ENCODE results near the gene TMED7. TPM values are rescaled to one million over a fixed set of nuclear protein-coding genes. Genes with fewer than 3 reads are reported as not detected.

Gene TMED7
- total RNA-seq, 1 donor from 2014 or later: 163 TPM

DNA sequence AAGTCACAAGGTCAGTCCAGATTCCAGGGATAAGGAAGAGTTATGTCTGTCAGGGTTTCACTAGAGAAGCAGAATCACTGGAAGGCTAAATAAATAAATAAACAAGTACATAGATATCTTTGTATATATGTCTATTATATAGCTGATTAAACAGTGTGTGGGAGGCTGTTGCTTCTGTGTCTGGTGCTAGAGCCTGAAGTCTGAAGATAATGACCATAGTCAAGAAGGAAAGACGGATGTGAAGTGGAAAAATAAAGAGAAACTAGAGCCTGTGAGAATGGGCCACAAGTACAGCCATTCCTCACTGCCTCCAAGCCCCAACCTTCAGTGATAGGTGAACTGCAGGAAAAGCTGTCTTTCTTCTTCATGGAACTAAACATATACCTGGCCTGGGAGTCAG, 4.1 kb upstream of the TMED7 start:
- Histone ChIP-seq H3K79me2 (ENCODE audit: insufficient read depth, low read length) (peaks cover 14% of the 10 kb centered on the region), H3K27ac (ENCODE audit: low read depth, low read length) (no peak overlapping the region), H4K20me1 (ENCODE audit: insufficient read depth, low read length) (peaks cover 1% of the 10 kb centered on the region), H3K4me2 (ENCODE audit: low read length) (no peak overlapping the region), H3K4me3 (ENCODE audit: insufficient read depth, low read depth, low read length) (no peak overlapping the region), H3K27me3 (ENCODE audit: insufficient read depth, low read length) (no peaks in the 10 kb centered on the region), H3K4me1 (ENCODE audit: insufficient read depth, low read length) (no peaks in the 10 kb centered on the region), H3K9ac (ENCODE audit: low read length) (no peak overlapping the region), H2AFZ (ENCODE audit: low read depth, low read length) (no peak overlapping the region), H3K36me3 (ENCODE audit: insufficient read depth, low read length) (no peaks in the 10 kb centered on the region), H3K9me3 (ENCODE audit: insufficient read depth, low read depth, low read length) (no peaks in the 10 kb centered on the region)
- FAIRE-seq: no peak
- no peak for DNase-seq (ENCODE audit: low read depth)
- TF ChIP-seq EZH2 (IDR thresholded peaks at IDR 0.05; ENCODE audit: insufficient read depth, low read length) (no peak), CTCF (IDR thresholded peaks at IDR 0.05; ENCODE audit: insufficient read depth, low read depth, low read length) (no peak)
- no peak overlapping the region for H3K4me3 Mint-ChIP-seq (ENCODE audit: unreplicated experiment)
- no peaks in the 10 kb centered on the region for H3K27me3 Mint-ChIP-seq (ENCODE audit: low read depth, unreplicated experiment)
- no peaks in the 10 kb centered on the region for H3K9me3 Mint-ChIP-seq (ENCODE audit: unreplicated experiment)
- no peaks in the 10 kb centered on the region for H3K36me3 Mint-ChIP-seq (ENCODE audit: low read depth, unreplicated experiment)
- no peak overlapping the region for H3K27ac Mint-ChIP-seq (ENCODE audit: unreplicated experiment)
- peaks cover 1% of the 10 kb centered on the region for H3K4me1 Mint-ChIP-seq (ENCODE audit: low read depth, unreplicated experiment)

- Histone ChIP-seq H3K4me3 (ENCODE audit: insufficient read depth, low read depth, low read length) (no peak overlapping the region), H3K4me2 (ENCODE audit: low read length) (no peak overlapping the region), H3K36me3 (ENCODE audit: insufficient read depth, low read length) (no peaks in the 10 kb centered on the region), H3K27ac (ENCODE audit: low read depth, low read length) (no peak overlapping the region), H3K9ac (ENCODE audit: low read length) (no peak overlapping the region), H3K79me2 (ENCODE audit: insufficient read depth, low read length) (peaks cover 40% of the 10 kb centered on the region), H3K27me3 (ENCODE audit: insufficient read depth, low read length) (no peaks in the 10 kb centered on the region), H4K20me1 (ENCODE audit: insufficient read depth, low read length) (peaks cover 27% of the 10 kb centered on the region), H3K9me3 (ENCODE audit: insufficient read depth, low read depth, low read length) (no peaks in the 10 kb centered on the region), H2AFZ (ENCODE audit: low read depth, low read length) (no peak overlapping the region), H3K4me1 (ENCODE audit: insufficient read depth, low read length) (peaks cover 11% of the 10 kb centered on the region)
- Mint-ChIP-seq H3K9me3 (ENCODE audit: unreplicated experiment) (no peaks in the 10 kb centered on the region), H3K36me3 (ENCODE audit: low read depth, unreplicated experiment) (no peaks in the 10 kb centered on the region), H3K27ac (ENCODE audit: unreplicated experiment) (no peak overlapping the region), H3K4me1 (ENCODE audit: low read depth, unreplicated experiment) (peaks cover 7% of the 10 kb centered on the region), H3K27me3 (ENCODE audit: low read depth, unreplicated experiment) (no peaks in the 10 kb centered on the region), H3K4me3 (ENCODE audit: unreplicated experiment) (no peak overlapping the region)
- DNase-seq (ENCODE audit: low read depth): no peak
- FAIRE-seq: no peak
- TF ChIP-seq CTCF (IDR thresholded peaks at IDR 0.05; ENCODE audit: insufficient read depth, low read depth, low read length): no peak
- TF ChIP-seq EZH2 (IDR thresholded peaks at IDR 0.05; ENCODE audit: insufficient read depth, low read length): no peak
Measured at GRCh38 chr5:115627295-115627865, 1.5 kb upstream of the TMED7 start.

GRCh38 chr5:115626445-115626823, 598 bp upstream of the TMED7 start:
- Mint-ChIP-seq H3K27me3 (ENCODE audit: low read depth, unreplicated experiment) (no peaks in the 10 kb centered on the region), H3K27ac (ENCODE audit: unreplicated experiment) (peak overlapping the region; percentile 99), H3K36me3 (ENCODE audit: low read depth, unreplicated experiment) (no peaks in the 10 kb centered on the region), H3K4me3 (ENCODE audit: unreplicated experiment) (peak overlapping the region; percentile 95), H3K4me1 (ENCODE audit: low read depth, unreplicated experiment) (peaks cover 13% of the 10 kb centered on the region), H3K9me3 (ENCODE audit: unreplicated experiment) (no peaks in the 10 kb centered on the region)
- H3K4me2 ChIP-seq (ENCODE audit: low read length): peak overlapping the region; percentile 98
- peak overlapping the region; percentile 78 for H3K27ac ChIP-seq (ENCODE audit: low read depth, low read length)
- peaks cover 36% of the 10 kb centered on the region for H4K20me1 ChIP-seq (ENCODE audit: insufficient read depth, low read length)
- peak overlapping the region; percentile 96 for H3K4me3 ChIP-seq (ENCODE audit: insufficient read depth, low read depth, low read length)
- FAIRE-seq (no peak), DNase-seq (ENCODE audit: low read depth) (peak; percentile 52)
- peaks cover 49% of the 10 kb centered on the region for H3K79me2 ChIP-seq (ENCODE audit: insufficient read depth, low read length)
- TF ChIP-seq EZH2 (IDR thresholded peaks at IDR 0.05; ENCODE audit: insufficient read depth, low read length) (no peak), CTCF (IDR thresholded peaks at IDR 0.05; ENCODE audit: insufficient read depth, low read depth, low read length) (no peak)
- H2AFZ ChIP-seq (ENCODE audit: low read depth, low read length): peak overlapping the region; percentile 66
- peak overlapping the region; percentile 99 for H3K9ac ChIP-seq (ENCODE audit: low read length)
- no peaks in the 10 kb centered on the region for H3K27me3 ChIP-seq (ENCODE audit: insufficient read depth, low read length)
- no peaks in the 10 kb centered on the region for H3K9me3 ChIP-seq (ENCODE audit: insufficient read depth, low read depth, low read length)
- H3K36me3 ChIP-seq (ENCODE audit: insufficient read depth, low read length): no peaks in the 10 kb centered on the region
- H3K4me1 ChIP-seq (ENCODE audit: insufficient read depth, low read length): peaks cover 11% of the 10 kb centered on the region
